Activated T-cell treated with anti-CD3 and anti-CD28 coated beads for 24 hours (primary cell): Measurements from ENCODE around the gene ST6GALNAC5.
"Not testable (repeated sequence)": the region's sequence is repeated elsewhere in the genome, so short reads cannot be mapped to it uniquely, and the experiment has no call there.

Experiments used
- DNase-seq: peaks from one replicate; pipeline ENCODE4 v3.0.0-alpha.2; 2020; ENCODE audit warnings: low read depth

ST6GALNAC5 gene

GRCh38 chr1:76939050-76939816 is 72.0 kb downstream of the ST6GALNAC5 start:
- DNase-seq: no peak

- DNase-seq: no peak
Measured at GRCh38 chr1:76939817-76940216, 72.5 kb downstream of the ST6GALNAC5 start.

DNA sequence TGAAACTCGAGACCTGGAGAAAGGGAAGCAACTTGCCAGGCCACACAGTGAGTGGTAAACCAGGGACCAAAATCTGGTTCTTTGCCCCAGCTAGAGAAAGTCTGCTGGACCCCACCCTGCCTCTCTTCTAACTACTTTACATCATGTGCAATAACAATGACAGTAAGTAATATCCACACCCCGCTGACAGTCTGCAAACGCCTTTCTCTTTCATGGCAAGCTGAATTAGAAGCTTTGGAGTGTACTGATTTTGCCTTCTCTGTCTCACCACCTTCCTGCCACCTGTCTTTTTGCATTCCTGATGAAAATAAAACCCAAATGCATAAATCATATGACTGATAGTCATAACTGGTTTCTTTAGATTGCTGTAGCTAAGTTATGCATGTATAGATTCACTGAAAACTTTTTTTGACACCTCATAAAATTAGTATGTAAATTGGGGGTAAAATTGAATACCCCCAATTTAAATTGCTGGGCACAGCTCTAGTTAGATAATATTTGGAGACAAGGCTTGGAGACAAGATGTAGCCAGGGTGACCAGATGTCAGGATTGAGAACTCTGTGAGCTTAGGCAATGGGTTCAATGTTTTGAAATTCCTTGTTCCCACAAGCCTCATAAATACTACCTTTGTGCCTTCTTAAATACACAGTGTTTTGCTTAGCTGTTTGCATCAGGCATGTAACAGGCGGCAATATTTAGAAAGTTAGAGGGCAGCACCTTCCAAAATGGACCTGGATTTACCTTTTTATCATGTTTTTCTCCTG is 73.5 kb downstream of the ST6GALNAC5 start:
- no peak for DNase-seq

DNA sequence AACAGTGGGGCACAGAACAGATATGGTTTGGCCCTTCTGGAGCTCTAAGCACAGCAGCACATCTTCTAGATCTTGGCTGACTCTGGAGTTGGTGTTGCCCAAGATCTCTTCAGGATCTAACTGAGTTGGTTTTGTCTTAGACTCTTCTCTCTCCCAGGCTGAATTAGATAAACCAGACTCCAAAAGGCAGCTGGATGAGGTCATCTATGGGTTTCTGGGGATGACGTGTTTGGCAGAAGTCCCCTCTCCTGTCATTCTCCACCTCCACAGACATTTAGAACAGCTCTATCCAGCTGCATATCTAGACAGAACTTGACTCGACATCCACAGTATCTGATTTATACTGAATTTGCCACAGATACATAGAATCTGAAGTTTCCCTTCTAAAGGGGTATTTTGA is 75.3 kb downstream of the ST6GALNAC5 start:
- no peak for DNase-seq

- DNase-seq: no peak
Measured at GRCh38 chr1:76944942-76945341, 77.7 kb downstream of the ST6GALNAC5 start.

- DNase-seq: no peak
Measured at GRCh38 chr1:76948846-76949245, 81.6 kb downstream of the ST6GALNAC5 start.

DNA sequence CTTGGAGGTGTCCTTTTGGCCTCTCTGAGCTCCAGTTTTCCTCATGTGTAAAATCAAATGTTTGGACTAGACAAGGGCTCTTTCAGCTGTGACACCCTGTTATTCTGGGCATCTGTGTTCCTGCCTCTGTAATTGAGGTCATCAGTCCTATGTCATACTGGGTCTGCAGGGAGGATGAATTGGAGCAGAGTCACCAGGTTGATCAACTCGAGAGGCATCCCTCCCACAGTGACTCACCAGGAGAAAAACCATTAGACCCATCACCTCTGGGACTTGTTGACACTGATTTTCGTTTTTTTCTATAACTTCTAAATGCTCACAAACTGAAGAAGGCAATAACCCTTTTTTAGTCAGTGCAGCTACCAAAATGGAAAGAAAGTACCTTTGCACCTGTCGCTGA is 82.2 kb downstream of the ST6GALNAC5 start:
- no peak for DNase-seq

DNA sequence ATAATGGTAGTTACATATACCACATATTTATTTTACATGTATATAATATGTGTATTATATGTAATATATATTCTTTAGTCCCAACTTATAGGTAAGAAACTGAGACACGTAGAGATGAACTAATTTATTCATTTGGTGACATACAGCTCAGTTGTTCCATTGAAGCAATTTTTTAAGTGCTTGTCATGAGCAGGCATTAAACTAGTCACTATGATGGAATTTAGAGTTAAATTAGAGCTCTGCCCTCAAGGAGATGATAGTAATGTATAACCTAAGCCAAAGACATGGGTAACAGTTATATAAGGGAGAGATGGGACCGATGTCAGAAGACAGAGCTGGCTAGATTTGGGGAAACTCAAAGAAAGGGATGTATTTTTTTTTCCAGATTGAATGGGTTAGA is 83.0 kb downstream of the ST6GALNAC5 start:
- DNase-seq: no peak

GRCh38 chr1:76951153-76951552 is 83.9 kb downstream of the ST6GALNAC5 start:
- no peak for DNase-seq

- DNase-seq: no peak
Measured at GRCh38 chr1:76955652-76956051, 88.4 kb downstream of the ST6GALNAC5 start.

GRCh38 chr1:76957961-76958360 is 90.7 kb downstream of the ST6GALNAC5 start:
- no peak for DNase-seq

- no peak for DNase-seq
Measured at GRCh38 chr1:76958828-76959227, 91.5 kb downstream of the ST6GALNAC5 start.

GRCh38 chr1:76959556-76959955 is 92.3 kb downstream of the ST6GALNAC5 start:
- DNase-seq: no peak

DNA sequence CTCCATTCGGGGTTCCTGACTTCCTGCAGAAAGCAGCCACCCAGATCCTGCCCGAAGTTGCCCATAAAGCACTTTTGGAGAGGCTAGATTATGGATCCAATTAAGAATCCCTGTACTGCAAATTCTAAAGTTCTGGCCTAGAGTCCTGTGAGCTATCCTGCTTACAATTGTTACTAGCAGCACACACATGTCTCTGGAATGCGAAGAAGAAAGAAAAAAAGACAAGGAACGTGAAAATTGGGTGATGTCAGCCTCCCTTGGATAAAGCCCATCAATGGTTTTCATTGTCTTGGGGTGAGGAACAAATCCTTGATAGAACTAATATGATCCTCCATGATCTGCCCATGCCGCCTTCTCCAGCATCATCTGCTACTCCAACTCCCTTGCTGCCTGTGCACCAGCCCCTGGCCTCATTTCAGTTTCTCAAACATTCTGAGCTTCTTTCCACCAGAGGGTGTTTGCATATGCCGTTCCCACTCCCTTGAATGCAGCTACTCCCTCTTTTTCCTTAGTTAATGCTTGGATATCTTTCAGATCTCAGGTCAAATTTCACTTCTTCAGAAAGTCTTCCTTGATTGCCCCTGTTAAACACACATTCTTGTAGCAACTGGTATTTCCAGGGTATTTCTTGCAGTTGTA is 94.0 kb downstream of the ST6GALNAC5 start:
- no peak for DNase-seq

GRCh38 chr1:76961820-76962207 is 94.5 kb downstream of the ST6GALNAC5 start:
- DNase-seq: no peak

DNA sequence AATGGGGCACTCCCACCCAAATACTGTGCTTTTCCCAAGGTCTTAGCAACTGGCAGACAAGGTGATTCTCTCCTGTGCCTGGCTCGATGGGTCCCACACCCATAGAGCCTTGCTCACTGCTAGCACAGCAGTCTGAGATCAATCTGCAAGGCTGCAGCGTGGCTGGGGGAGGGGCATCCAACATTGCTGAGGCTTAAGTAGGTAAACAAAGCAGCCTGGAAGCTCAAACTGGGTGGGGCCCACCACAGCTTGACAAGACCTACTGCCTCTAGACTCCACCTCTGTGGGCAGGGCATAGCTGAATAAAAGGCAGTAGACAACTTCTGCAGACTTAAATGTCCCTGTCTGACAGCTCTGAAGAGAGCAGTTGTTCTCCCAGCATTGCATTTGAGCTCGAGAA is 114.0 kb downstream of the ST6GALNAC5 start:
- not testable (repeated sequence) for DNase-seq

DNA sequence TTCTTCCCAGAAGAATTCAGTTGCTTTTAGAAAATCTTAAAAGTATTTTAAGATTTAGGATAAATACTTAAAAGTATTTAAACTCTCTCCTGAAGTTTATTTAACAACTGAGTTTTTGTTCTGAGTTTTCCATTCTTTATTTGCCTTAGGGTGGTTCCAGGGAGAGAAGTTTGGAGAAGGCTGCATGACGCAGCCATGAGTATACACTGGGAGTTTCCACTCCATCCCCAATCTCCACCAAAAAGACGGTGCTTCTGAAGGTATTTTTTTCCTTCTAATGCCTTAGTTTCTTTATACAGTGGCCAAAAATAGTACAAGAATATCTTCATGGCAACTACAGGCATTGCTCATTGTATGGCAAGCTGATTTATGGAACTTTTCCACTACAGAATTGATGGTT is 122.7 kb downstream of the ST6GALNAC5 start:
- DNase-seq: no peak

DNA sequence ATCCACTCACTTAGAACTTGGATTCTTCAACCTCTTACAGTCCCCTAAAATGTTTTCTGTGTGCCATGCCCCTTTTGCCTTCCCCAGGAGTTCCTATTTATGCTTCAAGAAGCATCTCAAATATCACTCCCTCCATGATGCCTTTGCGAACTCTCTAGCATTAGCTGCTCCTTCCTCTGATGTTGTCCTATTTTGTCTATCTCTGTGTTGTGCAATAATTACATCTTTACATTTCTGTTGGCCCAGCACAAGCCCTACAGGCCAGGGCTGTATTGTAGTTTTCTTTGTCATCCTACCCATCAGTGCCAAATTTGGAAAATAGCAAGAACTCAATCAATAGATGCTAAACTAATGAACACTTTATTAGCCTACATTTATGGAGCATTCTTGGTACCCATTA is 125.8 kb downstream of the ST6GALNAC5 start:
- DNase-seq: no peak

DNA sequence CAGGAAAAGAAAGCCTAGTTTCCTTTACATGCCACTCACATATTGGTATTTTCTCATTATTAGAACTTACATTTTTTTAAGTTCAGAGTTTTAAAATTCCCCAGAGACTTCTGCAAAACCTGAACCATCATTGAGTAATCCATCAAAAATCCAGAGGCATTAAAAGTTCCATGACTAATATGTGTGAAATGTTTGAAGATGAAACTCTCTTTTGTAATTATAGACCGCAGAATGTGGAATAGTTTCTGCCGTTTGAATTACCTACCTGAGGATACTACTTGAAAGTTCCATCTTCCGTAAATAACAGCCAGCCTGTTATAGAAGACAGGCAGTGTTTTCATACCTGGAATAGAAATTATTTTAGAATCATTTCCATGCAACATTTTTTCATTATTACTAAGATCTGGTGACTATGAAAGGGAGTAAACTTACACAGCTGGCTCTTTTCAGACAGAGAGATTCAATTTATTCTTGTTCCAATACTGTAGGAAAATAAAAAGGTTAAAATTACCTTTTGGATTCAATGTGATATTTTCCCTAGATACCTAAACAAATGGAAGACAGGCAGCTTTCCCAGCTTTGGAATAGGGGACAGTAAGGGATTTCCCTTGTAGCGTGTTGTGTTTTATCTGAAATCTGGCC is 131.4 kb downstream of the ST6GALNAC5 start:
- DNase-seq: no peak

DNA sequence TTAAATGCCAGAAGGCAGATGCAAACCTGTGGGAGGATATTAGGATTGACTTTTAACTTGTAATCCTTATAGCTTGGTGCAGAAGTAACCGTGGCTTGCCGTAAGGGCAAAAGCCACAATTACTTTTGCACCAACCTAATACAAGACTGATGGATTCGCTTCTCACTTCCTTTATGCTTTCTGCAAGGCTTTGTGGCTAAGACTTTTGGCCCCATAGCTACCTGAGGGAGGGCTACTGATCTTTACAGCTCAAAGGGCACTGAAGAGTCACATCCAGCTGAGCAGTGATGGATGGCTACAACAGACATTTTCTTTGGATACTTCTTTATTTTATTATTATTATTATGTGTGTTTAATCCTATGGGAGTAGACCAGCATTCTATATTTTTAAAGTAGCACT is 140.4 kb downstream of the ST6GALNAC5 start:
- no peak for DNase-seq

GRCh38 chr1:77010937-77011336 is 143.7 kb downstream of the ST6GALNAC5 start:
- no peak for DNase-seq

DNA sequence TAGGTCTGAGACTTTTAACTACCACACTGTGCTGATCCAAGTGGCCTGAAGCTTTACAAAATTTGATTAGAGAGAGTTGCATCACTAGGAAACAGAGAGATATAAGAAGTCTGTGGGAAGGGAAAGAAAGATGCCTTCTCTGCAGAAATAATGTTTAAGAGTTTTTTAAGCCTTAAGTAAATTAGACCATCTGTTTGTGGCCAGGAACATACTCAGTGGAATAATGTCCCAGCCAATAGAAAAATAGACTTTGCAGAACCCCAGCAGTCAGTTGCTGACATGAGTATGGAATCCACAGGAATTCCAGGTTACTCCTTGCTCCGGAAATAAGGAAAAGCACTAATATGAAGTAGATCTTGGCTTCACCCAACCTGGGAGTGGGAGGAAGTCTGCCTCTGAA is 144.8 kb downstream of the ST6GALNAC5 start:
- no peak for DNase-seq
